Stimulated activated CD4-positive, alpha-beta T cell treated with anti-CD3 and anti-CD28 coated beads, Interleukin-12 subunit alpha, Interleukin-12 subunit beta, amount 100 ng/mL, for 24 hours (primary cell): ENCODE measurements around the gene SLC12A2.
A peak's percentile ranks its signal among the peaks of the same experiment; 100 is the strongest.

Experiments
- DNase-seq, 2 experiments: peaks; one replicate each; pipeline ENCODE4 v3.0.0-alpha.2; 2020; ENCODE audit warnings: low read depth in 2 of 2

The SLC12A2 gene

DNA sequence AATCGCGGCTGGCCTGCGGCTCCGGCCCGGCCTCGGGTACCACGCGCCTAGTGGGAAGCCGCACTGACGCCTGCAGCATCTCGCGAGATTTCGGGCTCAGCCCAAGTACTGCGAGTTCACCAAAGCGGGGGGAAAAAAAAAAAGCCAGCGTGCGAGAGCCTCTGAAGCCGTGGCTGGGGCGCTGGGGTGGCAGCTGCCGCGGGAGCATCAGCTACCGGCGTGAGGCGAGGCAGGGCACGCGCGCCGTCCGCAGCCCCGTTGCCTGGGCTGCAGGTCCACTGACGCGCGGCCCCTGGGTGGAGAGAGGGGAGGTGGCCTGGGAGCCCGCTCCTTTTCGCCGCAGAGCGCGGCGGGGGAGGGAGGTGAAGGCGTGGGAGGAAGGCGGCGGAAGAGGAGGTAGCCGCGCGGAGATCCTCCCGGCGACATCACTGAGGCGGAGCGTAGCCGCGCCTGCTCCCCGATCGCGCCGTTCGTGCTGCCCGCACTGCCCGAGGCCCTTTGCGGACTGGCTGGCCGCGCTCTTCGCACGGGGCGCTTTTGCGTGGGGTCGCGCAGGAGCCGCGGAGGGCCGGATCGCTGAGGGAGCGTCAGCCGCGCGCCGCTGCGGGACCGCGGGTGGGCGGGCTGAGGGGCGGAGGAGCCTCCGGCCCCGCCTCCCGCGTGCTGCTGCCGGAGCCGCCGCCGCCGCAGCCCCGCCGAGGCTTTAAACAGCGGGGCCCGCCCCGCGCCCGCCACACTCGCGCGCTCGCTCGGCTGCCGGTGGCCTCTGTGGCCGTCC lies at the start of gene SLC12A2:
SLC12A2 (plus strand) TSS at position 734 of the 778 bp plus-strand sequence. CDS start 189 bp downstream, outside the sequence.
- DNase-seq = peak; percentile 80 to 81

DNA sequence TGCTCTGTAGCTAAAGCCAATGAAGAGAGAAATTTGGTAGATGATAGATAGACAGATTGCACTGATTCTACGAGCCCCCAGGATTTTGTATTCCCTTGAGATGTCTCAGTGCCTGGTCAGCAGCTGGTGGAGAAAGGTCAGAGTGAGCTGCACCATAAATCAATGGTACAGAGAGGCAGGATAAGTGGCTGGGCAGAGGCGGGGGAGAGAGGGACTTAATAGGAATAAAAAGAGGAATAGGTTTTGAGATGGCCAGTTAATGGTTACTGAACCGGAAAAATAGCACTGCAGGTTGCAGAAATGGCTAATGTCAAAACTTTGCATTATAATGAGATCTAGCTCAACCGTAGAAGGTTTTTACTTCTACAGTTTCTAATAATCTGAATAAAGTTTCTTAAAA lies 47.9 kb upstream of the SLC12A2 start:
- no peak for DNase-seq

- DNase-seq = no peak
Observed at GRCh38 chr5:128036950-128037349, 46.6 kb upstream of the SLC12A2 start.

DNA sequence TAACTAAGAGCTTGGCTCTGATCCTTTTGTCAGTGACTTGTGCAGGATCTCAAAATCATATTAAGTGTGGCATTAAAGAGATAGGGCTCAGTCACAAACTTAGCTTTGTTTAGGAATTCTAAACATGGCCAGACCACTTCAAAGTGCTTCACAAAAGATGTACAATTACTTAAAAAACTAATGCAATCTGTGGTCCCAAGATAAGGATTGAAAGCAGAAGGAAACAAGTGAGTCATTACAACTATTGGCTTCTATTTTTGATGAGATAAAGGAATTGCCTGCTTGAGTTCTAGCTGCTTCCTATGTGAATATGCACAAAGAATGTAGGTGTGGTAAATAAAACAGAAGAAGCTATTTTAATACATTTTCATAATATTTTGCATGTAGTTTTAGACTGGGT lies 44.9 kb upstream of the SLC12A2 start:
- no peak for DNase-seq

DNA sequence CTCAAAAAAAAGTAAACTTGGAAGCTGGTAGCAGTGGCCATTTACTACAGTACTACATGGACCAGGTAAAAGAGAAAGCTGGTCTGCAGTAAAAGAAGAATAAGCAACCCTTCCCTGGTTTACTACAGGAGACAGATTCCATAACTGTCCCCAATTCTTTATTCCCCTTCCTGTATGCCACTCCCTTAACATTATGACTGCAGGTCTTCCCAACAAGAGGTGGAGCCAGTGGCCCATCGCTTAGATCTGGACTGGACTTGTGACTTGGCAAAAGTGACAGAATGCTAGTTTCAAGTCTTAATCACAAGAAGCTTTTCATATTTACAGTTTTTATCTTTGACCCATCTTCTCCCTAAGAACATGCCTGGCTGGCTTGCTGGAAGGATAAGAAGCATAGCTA lies 42.6 kb upstream of the SLC12A2 start:
- no peak for DNase-seq

GRCh38 chr5:128052780-128053179 lies 30.8 kb upstream of the SLC12A2 start:
- no peak for DNase-seq

DNA sequence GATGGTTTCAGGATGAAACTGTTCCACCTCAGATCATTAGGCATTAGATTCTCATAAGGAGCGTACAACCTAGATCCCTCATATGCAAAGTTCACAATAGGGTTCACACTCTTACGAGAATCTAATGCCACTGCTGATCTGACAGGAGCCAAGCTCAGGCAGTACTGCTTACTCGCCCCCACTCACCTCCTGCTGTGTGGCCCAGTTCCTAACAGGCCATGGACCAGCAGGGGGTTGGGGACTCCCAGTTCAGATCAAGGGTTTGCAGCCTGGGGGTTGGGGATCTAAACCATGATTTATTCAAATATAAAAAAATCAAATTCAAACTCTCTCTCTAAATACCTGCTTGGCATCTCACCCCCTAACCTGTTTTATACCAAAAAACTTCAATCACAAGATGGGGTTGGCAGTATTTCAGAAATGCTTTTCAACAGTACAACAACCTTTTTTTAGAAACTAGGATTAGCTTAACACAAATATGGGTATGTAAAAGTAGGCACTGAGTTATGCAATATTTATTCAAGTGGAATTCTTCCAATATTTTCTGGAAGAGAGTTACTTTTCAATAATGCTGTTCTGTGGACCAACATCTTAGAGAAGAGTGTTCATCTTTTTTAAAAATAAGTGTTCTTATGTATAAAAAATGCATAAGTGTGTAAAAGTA lies 30.1 kb upstream of the SLC12A2 start:
- DNase-seq = no peak

DNA sequence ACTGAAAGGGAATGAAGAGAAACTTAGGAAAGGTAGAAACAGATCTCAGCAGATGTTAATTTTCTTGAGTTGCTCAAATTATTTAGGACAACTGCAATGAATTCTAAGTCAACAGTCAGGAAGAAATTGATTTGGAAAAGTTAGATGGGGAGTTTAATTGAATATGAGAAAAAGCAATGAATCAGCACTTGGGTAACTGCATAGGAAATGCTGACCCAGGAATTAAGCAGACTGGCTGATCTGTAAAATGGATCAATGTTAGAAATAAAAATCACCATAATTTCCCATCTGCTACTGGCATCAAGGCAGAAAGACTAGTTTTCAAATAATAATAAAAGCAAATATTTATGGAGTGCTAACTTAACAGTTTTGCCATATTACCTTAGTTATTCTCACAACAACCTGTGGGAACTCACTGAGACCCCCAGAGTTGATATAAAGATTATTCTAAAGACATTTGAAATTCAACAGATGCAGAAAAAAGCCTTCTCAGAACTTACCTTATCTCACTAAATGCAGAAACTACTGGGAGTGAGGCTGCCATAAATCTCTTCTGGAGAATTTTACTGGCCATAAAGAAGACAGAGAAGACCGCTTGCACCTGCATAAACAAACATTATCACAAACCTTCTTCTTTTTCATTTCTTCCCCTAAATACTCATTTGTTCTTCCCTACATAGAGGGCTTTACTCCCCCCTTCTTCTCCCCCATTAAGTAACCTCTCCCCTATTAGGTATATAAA lies 22.8 kb upstream of the SLC12A2 start:
- no peak for DNase-seq

DNA sequence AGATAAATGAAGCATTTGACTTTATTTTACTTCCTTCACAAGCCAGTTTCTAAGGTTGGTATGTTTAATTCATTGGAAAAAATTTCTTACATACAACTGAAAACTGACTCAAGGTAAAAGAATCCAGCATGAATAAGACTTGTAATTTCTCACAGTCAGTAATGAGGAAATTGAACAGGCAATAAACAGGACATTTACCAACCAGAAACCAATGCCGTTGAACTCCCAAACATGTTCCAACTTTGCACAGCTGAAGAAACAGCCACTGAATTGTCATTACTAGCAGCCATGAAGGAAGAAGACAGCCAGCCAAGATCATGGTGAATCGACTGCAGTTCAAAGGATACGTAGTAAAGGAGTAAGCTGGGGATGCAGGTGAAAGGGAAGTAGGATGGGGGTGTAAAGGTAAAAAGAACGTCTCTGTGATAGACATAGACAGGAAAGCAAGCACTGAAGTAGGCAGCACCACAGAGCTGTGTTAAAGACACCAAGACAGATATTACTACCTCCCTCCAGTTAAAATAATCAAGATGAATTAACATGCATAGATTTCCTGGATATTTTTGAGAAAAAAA lies 21.3 kb upstream of the SLC12A2 start:
- no peak for DNase-seq

DNA sequence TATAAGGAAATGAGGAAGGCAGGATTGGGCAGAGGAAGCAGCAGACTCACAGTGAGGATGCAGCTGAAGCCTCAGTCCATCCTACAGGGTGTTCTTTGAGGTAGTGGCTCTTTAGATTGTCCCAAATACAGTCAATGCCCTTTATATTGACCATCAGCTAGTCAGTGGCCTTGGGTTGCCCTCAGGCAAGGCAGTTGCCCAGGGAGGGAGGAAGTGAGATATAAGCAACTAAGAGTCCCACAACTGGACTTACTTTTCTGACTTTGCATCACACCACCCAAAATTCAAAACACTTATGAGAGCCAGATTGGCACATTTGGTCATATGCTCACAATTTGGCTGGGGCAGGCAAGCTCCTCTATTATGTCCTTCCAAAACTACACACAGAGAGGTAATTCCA lies 9.4 kb upstream of the SLC12A2 start:
- DNase-seq = no peak

DNA sequence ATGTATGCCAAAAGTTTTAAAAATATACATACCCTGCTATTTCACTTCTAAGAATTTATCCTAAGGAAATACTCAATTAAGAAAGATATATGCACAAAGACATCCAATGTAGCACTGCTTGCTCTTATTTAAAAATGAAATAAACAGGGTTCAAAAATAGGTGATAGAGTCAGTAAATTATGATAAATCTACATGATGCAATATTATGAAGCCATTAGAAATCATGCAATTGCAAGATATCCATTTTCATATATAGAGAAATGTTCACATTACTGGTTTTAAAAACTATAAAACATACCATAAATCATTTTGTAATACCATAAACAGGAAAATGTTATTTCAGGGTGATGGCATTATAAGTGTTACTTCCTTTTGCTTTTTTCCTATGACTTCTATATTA lies 8.6 kb upstream of the SLC12A2 start:
- no peak for DNase-seq

DNA sequence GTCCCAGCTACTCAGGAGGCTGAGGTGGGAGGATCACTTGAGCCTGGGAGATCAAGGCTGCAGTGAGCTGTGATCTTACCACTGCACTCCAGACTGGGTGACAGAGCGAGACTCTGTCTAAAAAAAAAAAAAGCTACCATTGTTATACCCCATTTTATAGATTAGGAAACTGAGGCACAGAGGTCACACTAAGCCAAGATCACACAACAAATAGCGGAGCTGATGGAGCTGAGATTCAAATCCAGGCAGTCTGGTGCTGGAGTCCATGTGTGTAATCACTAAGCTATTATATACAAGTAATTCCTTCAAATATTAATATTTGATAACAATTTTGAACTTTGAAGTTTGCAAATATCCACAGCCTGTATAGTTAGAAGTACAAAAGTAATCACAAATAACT lies 6.0 kb upstream of the SLC12A2 start:
- DNase-seq = no peak

DNA sequence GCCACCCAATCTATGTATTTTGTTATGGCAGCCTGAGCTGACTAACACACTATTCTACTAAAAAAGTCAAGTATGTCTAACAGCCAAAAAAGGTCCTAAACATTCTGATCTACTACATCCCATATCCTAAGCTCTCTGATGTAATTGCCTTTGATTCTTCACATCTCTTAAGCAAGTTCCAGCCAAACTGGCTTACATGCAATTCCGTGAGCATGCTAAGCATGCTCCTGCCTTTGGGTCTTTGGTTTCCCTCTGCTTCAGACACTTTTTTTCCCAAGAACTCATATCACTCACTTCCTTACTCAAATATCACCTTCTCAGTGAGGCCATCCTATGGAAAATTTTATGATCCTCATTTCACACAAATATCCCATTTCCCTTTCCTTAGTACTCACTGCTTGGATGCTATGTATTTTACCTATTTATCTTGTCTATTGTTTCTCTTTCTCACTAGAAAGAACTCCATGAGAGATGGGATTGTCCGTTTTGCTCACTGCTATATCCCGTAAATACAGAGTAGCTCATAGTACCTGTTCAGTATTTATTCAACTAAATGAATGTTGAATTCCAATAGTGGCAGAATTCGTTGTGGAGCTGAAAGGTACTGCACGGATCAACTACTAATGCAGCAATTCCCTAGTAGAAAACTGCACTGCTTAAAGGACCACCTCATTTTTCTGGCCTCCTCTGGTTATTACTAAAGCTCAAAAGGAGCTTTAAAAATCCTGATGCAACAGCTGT lies 2.3 kb upstream of the SLC12A2 start:
- no peak for DNase-seq

DNA sequence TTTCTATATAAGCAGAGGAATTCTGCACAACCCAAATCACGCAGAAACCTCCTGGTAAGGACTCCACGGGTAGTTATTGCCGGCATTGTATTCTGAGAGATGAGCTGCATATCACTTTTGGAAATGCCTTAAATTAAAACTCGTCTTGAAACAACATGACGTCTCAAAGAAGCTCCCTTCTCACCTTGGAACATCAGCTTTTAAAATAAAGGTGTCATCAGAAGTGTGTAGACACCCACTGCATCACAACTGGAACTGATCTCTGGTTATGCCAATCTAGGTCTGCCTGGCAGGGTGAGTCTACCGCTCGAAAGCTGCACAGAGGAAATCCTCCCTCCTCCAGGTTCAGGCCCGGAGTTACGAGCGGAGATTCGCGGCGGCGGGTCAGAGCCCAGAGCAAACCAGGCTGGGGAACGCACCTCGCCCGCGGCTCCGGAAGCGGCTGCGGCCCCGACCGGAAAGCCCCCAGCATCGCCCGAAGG lies 974 bp upstream of the SLC12A2 start:
- DNase-seq = no peak

DNA sequence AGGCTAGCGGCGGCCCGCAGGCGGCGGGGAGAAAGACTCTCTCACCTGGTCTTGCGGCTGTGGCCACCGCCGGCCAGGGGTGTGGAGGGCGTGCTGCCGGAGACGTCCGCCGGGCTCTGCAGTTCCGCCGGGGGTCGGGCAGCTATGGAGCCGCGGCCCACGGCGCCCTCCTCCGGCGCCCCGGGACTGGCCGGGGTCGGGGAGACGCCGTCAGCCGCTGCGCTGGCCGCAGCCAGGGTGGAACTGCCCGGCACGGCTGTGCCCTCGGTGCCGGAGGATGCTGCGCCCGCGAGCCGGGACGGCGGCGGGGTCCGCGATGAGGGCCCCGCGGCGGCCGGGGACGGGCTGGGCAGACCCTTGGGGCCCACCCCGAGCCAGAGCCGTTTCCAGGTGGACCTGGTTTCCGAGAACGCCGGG lies 253 bp downstream of the SLC12A2 start:
- DNase-seq = no peak

- peak; percentile 17 to 33 for DNase-seq
Observed at GRCh38 chr5:128084228-128085167, 932 bp downstream of the SLC12A2 start.

DNA sequence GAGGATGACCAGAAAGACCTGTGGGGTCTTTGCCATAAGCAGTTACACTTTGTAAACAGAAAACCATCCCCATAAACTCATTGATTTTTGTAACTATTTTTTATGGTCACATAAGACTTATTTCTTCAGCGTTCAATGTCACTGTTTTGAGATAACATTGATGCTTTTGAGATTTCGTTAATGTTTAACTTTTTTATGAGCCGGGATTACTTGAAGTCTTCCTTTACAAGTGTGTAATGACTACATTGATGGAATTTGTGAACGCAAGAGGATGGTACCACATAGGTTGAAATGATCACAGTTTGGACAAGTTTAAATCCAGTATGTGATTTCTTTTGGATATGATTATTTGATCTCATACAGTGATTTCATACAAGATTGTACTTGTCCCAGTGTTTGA lies 1.8 kb downstream of the SLC12A2 start:
- no peak for DNase-seq

DNA sequence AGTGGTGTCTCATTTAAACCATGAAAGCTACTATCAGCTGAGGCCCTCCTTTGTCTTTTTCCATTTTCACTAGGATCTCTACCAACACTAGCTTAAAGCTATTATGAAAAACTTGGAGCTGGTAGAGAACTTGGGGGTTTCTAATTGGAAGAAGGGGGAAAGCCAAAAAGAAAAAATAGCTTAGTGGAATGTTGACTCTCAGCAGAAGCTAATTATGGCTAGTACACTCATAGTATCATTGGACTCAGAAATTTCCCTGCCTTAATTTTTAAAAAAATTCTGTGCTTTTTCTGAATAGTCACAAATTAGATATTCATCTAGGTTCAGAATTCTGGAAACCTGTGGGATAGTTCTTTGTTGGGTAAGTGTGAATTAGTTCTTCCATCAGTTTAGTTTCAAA lies 8.0 kb downstream of the SLC12A2 start:
- no peak for DNase-seq

GRCh38 chr5:128092144-128092543 lies 8.6 kb downstream of the SLC12A2 start:
- no peak for DNase-seq

- DNase-seq = no peak
Observed at GRCh38 chr5:128093368-128093767, 9.8 kb downstream of the SLC12A2 start.
